Smooth muscle cell (in vitro differentiated cells): ENCODE measurements around the gene PRR36. TPM values are rescaled to one million over a fixed set of nuclear protein-coding genes. Genes with fewer than 3 reads are reported as not detected.
A peak's percentile ranks its signal among the peaks of the same experiment; 100 is the strongest.

Experiments
- DNase-seq: peaks from one replicate; lab custom pipeline; 2025; ENCODE audit not compliant: unreplicated experiment; lab: John Stamatoyannopoulos, UW
- H2AFZ ChIP-seq: fragments of 200-600 bp; sonication (generic); 2 replicates; pipeline ENCODE4 v1.6.0; 2016; ENCODE audit warnings: antibody characterized with exemption, low read depth, mild to moderate bottlenecking
- H3F3A ChIP-seq: fragments of 200-600 bp; sonication (generic); 2 replicates; pipeline ENCODE4 v1.6.0; 2017; ENCODE audit warnings: antibody characterized with exemption, low read depth
- H3K27ac ChIP-seq: fragments of 200-600 bp; sonication (generic); 2 replicates; pipeline ENCODE4 v1.5.1; 2016; ENCODE audit warnings: low read depth, mild to moderate bottlenecking
- H3K27me3 ChIP-seq: fragments of 200-600 bp; sonication (generic); 2 replicates; pipeline ENCODE4 v1.6.1; 2016; ENCODE audit warnings: low read depth, mild to moderate bottlenecking
- H3K36me3 ChIP-seq: fragments of 200-600 bp; sonication (generic); 2 replicates; pipeline ENCODE4 v1.5.1; 2016; ENCODE audit warnings: low read depth
- H3K4me1 ChIP-seq: fragments of 200-600 bp; sonication (generic); 2 replicates; pipeline ENCODE4 v1.5.1; 2016; ENCODE audit warnings: low read depth
- H3K4me2 ChIP-seq: fragments of 200-600 bp; sonication (generic); 2 replicates; pipeline ENCODE4 v1.6.0; 2016; ENCODE audit warnings: mild to moderate bottlenecking
- H3K4me3 ChIP-seq: fragments of 200-600 bp; sonication (generic); 2 replicates; pipeline ENCODE4 v1.5.1; 2016; ENCODE audit warnings: mild to moderate bottlenecking
- H3K79me2 ChIP-seq: fragments of 200-600 bp; sonication (generic); 2 replicates; pipeline ENCODE4 v1.6.0; 2016; ENCODE audit warnings: low read depth, mild to moderate bottlenecking
- H3K9ac ChIP-seq: fragments of 200-600 bp; sonication (generic); 2 replicates; pipeline ENCODE4 v1.6.0; 2016; ENCODE audit warnings: low read depth
- H3K9me3 ChIP-seq: fragments of 200-600 bp; sonication (generic); replicated peaks from 2 replicates; pipeline ENCODE4 v1.5.1; 2016; ENCODE audit warnings: low read depth
- H4K20me1 ChIP-seq: fragments of 200-600 bp; sonication (generic); 2 replicates; pipeline ENCODE4 v1.6.0; 2016; ENCODE audit warnings: low read depth
- WGBS: methylation state at CpG from one replicate; pipeline ENCODE4 v1.1.7; 2016; ENCODE audit warnings: low lambda C conversion rate; 5-methylcytosine and 5-hydroxymethylcytosine counted together
- polyA plus RNA-seq: library from polyadenylated mRNA; unstranded; fragments of >200 nt; fragmentation: Nextera tagmentation; extraction: Ambion mirVana; gene quantifications from 2 replicates; pipeline ENCODE4 v1.2.1, GENCODE V29; 2016
- total RNA-seq: library from RNA; depleted of rRNA; stranded (reverse); fragments of >200 nt; gene quantifications from 2 replicates; pipeline ENCODE4 v1.2.3, GENCODE V29; 2014
- TF ChIP-seq, protein P1 (sequence below): fragments of 200-600 bp; sonication (generic); IDR thresholded peaks from 2 replicates; pipeline ENCODE4 v1.5.1; 2017; ENCODE audit warnings: borderline replicate concordance, mild to moderate bottlenecking, antibody characterized with exemption; ENCODE audit not compliant: insufficient read depth, poor library complexity, severe bottlenecking

Gene PRR36
- total and polyA plus RNA-seq, 2 experiments from 2014 or later, result 0.13 to 0.57 TPM

DNA sequence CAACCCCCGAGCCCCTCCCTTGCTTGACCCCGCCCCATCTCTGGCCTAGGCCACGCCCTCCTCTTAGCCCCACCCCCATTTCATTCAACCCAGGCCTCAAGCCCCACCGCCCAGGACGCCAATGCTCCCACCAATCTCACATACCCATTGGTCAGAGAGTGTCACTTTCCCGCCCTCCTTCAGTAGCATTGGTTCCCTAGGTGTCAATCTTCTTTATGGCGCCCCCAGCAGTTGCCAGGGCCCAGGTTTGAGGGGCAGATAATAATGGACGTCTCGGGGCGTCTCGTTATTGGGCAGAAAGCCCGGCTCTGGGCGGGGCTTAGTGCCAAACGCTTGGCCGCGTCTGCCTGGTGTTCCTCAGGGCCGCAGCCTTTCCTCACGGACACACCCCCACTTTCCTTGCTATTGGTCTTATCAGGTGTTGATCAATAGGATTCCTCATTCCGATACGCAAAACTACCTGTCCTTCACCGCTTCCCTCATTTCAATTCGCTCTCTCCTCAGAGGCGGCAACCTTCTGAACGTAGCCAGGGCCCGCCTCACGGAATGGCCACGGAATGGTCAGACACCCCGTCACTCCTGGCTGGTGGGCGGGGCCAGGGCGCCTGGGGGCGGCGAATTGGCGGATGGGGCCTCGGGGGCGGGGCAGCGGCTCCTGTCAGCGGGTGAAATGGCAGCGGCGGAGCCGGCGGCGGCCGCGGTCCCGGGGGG, 44.5 kb downstream of the PRR36 start, which contains the start of gene EVI5L:
TSS of gene EVI5L (plus strand) at position 658 of the 711 bp plus-strand sequence. CDS start 16,325 bp downstream, outside the sequence.
- Histone ChIP-seq H3K9ac (peak within 1 kb of the TSS; percentile 60), H3K36me3 (no peaks in the 10 kb centered on the region)
- TF ChIP-seq, protein P1, sequence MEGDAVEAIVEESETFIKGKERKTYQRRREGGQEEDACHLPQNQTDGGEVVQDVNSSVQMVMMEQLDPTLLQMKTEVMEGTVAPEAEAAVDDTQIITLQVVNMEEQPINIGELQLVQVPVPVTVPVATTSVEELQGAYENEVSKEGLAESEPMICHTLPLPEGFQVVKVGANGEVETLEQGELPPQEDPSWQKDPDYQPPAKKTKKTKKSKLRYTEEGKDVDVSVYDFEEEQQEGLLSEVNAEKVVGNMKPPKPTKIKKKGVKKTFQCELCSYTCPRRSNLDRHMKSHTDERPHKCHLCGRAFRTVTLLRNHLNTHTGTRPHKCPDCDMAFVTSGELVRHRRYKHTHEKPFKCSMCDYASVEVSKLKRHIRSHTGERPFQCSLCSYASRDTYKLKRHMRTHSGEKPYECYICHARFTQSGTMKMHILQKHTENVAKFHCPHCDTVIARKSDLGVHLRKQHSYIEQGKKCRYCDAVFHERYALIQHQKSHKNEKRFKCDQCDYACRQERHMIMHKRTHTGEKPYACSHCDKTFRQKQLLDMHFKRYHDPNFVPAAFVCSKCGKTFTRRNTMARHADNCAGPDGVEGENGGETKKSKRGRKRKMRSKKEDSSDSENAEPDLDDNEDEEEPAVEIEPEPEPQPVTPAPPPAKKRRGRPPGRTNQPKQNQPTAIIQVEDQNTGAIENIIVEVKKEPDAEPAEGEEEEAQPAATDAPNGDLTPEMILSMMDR, result no peak

DNA sequence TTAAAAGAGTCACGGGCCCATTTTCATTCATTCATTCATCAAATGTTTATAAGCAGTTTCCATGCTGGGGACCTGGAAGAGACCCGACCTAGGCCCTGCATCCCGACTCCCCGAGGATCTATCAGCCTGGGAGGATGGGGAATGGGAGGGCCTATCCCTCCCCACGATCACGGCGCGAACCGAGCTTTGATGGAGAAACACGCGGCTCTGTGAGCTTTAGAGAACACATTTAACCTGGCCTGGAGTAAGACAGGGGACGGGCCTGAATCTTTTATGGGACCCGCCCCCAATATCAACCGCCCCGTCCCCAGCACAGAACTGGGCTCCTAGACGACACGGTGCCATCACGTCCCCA, 45.0 kb downstream of the PRR36 start:
- H3K79me2 ChIP-seq, result no peaks in the 10 kb centered on the region
- H3K4me1 ChIP-seq, result peaks cover 7% of the 10 kb centered on the region
- peak overlapping the region; percentile 48 for H3K4me3 ChIP-seq
- TF ChIP-seq, protein P1, result no peak
- peaks cover 21% of the 10 kb centered on the region for H4K20me1 ChIP-seq
- H2AFZ ChIP-seq, result peak overlapping the region; percentile 32
- peak overlapping the region; percentile 79 for H3K4me2 ChIP-seq
- no peak for DNase-seq
- no peaks in the 10 kb centered on the region for H3K9me3 ChIP-seq
- H3K27me3 ChIP-seq, result no peaks in the 10 kb centered on the region
- WGBS, result 14% methylated on average over 18 of the region's 18 CpGs
- no peak overlapping the region for H3K27ac ChIP-seq
- no peaks in the 10 kb centered on the region for H3F3A ChIP-seq
- H3K36me3 ChIP-seq, result no peaks in the 10 kb centered on the region
- H3K9ac ChIP-seq, result no peak overlapping the region

More for the DNA sequence above, 44.5 kb downstream of the PRR36 start, which contains the start of gene EVI5L:
- H2AFZ ChIP-seq, result peak within 1 kb of the TSS; percentile 32
- no peaks in the 10 kb centered on the region for H3K27me3 ChIP-seq
- H3K9me3 ChIP-seq, result no peaks in the 10 kb centered on the region
- H3F3A ChIP-seq, result no peaks in the 10 kb centered on the region
- DNase-seq, result peak; percentile 99
- under 1% methylated on average over 45 of the region's 45 CpGs for WGBS
- peaks cover 7% of the 10 kb centered on the region for H3K4me1 ChIP-seq
- H3K4me2 ChIP-seq, result peak within 1 kb of the TSS; percentile 87
- H3K4me3 ChIP-seq, result peak within 1 kb of the TSS; percentile 77
- peaks cover 26% of the 10 kb centered on the region for H4K20me1 ChIP-seq
- H3K79me2 ChIP-seq, result no peaks in the 10 kb centered on the region
- H3K27ac ChIP-seq, result no peak within 1 kb of the TSS

DNA sequence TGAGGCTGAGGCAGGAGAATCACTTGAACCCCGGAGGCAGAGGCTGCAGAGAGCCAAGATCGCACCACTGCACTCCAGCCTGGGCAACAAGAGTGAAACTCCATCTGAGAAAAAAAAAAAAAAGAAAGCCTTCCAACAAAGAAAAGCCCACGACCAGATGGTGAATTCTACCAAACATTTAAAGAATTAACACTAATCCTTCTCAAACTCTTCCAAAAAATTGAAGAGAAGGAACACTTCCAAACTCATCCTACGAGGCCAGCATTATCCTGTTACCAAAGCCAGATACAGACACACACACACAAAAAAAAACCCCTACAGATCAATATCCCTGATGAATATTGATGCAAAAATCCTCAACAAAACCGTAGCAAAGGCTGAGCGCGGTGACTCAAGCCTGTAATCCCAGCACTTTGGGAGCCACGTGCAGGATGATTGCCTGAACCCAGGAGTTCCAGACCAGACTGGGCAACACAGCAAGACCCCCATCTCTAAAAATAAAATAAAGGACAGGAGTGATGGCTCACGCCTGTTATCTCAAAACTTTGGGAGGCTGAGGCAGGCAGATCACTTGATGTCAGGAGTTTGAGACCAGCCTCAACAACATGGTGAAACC, 50.4 kb downstream of the PRR36 start:
- 72% methylated on average over 9 of the region's 9 CpGs for WGBS
- Histone ChIP-seq H3K36me3 (no peaks in the 10 kb centered on the region), H2AFZ (no peak overlapping the region), H3K79me2 (no peaks in the 10 kb centered on the region), H3K4me3 (no peak overlapping the region), H3K9me3 (no peaks in the 10 kb centered on the region), H3K4me2 (no peak overlapping the region), H3K27ac (no peak overlapping the region), H3K9ac (no peak overlapping the region), H3K27me3 (no peaks in the 10 kb centered on the region), H3K4me1 (no peaks in the 10 kb centered on the region), H4K20me1 (no peaks in the 10 kb centered on the region), H3F3A (no peaks in the 10 kb centered on the region)
- no peak for DNase-seq
- TF ChIP-seq, protein P1, result no peak
